Trophoblast cell (in vitro differentiated cells and primary cell): ENCODE results near the gene TAX1BP1.

Experiments used
- DNase-seq, 2 donors: peaks; one replicate each; pipeline ENCODE4 v3.0.0-alpha.2; 2016
- H2AFZ ChIP-seq: 2 replicates; pipeline ENCODE4 v1.6.1; 2013; ENCODE audit warnings: low read length, moderate library complexity, mild to moderate bottlenecking; ENCODE audit not compliant: insufficient read depth, poor library complexity
- H2AK5ac ChIP-seq: 2 replicates; pipeline ENCODE4 v1.6.1; 2013; ENCODE audit warnings: mild to moderate bottlenecking, low read length
- H2BK120ac ChIP-seq: 2 replicates; pipeline ENCODE4 v1.6.1; 2013; ENCODE audit warnings: low read length, mild to moderate bottlenecking, moderate library complexity; ENCODE audit not compliant: insufficient read depth, poor library complexity
- H2BK12ac ChIP-seq: 2 replicates; pipeline ENCODE4 v1.6.1; 2013; ENCODE audit warnings: mild to moderate bottlenecking, low read length, moderate library complexity
- H2BK5ac ChIP-seq: 2 replicates; pipeline ENCODE4 v1.6.1; 2013; ENCODE audit warnings: low read length, low read depth, moderate library complexity, mild to moderate bottlenecking; ENCODE audit not compliant: poor library complexity
- H3K14ac ChIP-seq: 2 replicates; pipeline ENCODE4 v1.6.1; 2013; ENCODE audit warnings: mild to moderate bottlenecking, low read length
- H3K18ac ChIP-seq: 2 replicates; pipeline ENCODE4 v1.6.1; 2013; ENCODE audit warnings: mild to moderate bottlenecking, low read length
- H3K23ac ChIP-seq: 2 replicates; pipeline ENCODE4 v1.6.1; 2013; ENCODE audit warnings: low read length
- H3K27ac ChIP-seq: 2 replicates; pipeline ENCODE4 v1.5.1; 2013; ENCODE audit warnings: low read depth, mild to moderate bottlenecking, inconsistent platforms, low read length, moderate library complexity
- H3K27me3 ChIP-seq: 2 replicates; pipeline ENCODE4 v1.6.1; 2013; ENCODE audit warnings: inconsistent platforms, mild to moderate bottlenecking, low read length, moderate library complexity; ENCODE audit not compliant: insufficient read depth
- H3K36me3 ChIP-seq, 2 experiments: 1 replicate in 1 of 2; 2 replicates in 1 of 2; pipeline ENCODE4 v1.6.1; 2013; ENCODE audit warnings: low read length in 2 of 2, mild to moderate bottlenecking in 2 of 2, moderate library complexity in 1 of 2; ENCODE audit not compliant: insufficient read depth in 2 of 2, control insufficient read depth in 1 of 2
- H3K4ac ChIP-seq: 2 replicates; pipeline ENCODE4 v1.6.1; 2013; ENCODE audit warnings: low read depth, mild to moderate bottlenecking, low read length, moderate library complexity
- H3K4me1 ChIP-seq, 2 experiments: 1 replicate in 1 of 2; 2 replicates in 1 of 2; pipeline ENCODE4 v1.6.1; 2013; ENCODE audit warnings: low read length in 2 of 2, mild to moderate bottlenecking in 2 of 2, moderate library complexity in 1 of 2; ENCODE audit not compliant: insufficient read depth in 2 of 2, control insufficient read depth in 1 of 2
- H3K4me2 ChIP-seq: 2 replicates; pipeline ENCODE4 v1.6.1; 2013; ENCODE audit warnings: inconsistent platforms, mild to moderate bottlenecking, low read length, moderate library complexity
- H3K4me3 ChIP-seq: 2 replicates; pipeline ENCODE4 v1.5.1; 2013; ENCODE audit warnings: mild to moderate bottlenecking, low read depth, low read length, inconsistent platforms
- H3K79me1 ChIP-seq: one replicate; pipeline ENCODE4 v1.6.1; 2013; ENCODE audit warnings: low read length
- H3K79me2 ChIP-seq: 2 replicates; pipeline ENCODE4 v1.6.1; 2013; ENCODE audit warnings: low read length, mild to moderate bottlenecking; ENCODE audit not compliant: control insufficient read depth, insufficient read depth, poor library complexity
- H3K9ac ChIP-seq: 2 replicates; pipeline ENCODE4 v1.6.1; 2013; ENCODE audit warnings: mild to moderate bottlenecking, low read length
- H3K9me3 ChIP-seq: 2 replicates; pipeline ENCODE4 v1.6.1; 2013; ENCODE audit warnings: low read depth, mild to moderate bottlenecking, control low read depth, inconsistent platforms, low read length; ENCODE audit not compliant: insufficient read depth
- H4K12ac ChIP-seq: 2 replicates; pipeline ENCODE4 v1.6.1; 2013; ENCODE audit warnings: low read depth, mild to moderate bottlenecking, low read length, moderate library complexity
- H4K8ac ChIP-seq: 2 replicates; pipeline ENCODE4 v1.6.1; 2013; ENCODE audit warnings: low read depth, mild to moderate bottlenecking, low read length, moderate library complexity
- H4K91ac ChIP-seq: one replicate; pipeline ENCODE4 v1.6.1; 2013; ENCODE audit warnings: low read depth, mild to moderate bottlenecking, low read length, moderate library complexity
- WGBS: extraction: QIAGEN DNeasy Blood & Tissue Kit; methylation state at CpG from one replicate; pipeline ENCODE4 v1.1.7; 2013; ENCODE audit warnings: missing lambda C conversion rate; ENCODE audit not compliant: insufficient read length, insufficient coverage; ENCODE audit errors: extremely low coverage; 5-methylcytosine and 5-hydroxymethylcytosine counted together

TAX1BP1 gene

GRCh38 chr7:27775782-27776181 is 35.8 kb downstream of the TAX1BP1 start:
- Histone ChIP-seq H2BK120ac (no peak overlapping the region), H3K9me3 (no peaks in the 10 kb centered on the region), H3K79me1 (no peaks in the 10 kb centered on the region), H4K91ac (no peak overlapping the region), H4K8ac (no peak overlapping the region), H3K4ac (no peak overlapping the region), H2BK5ac (no peak overlapping the region), H3K4me2 (no peak overlapping the region), H2AFZ (no peak overlapping the region), H3K4me1 (no peaks in the 10 kb centered on the region), H3K79me2 (no peaks in the 10 kb centered on the region), H3K18ac (no peak overlapping the region), H3K27me3 (no peaks in the 10 kb centered on the region), H3K36me3 (peaks cover 0 to 4% of the 10 kb centered on the region in 2 experiments), H2BK12ac (no peak overlapping the region), H3K23ac (no peak overlapping the region), H4K12ac (no peak overlapping the region), H3K4me3 (no peak overlapping the region), H3K27ac (no peak overlapping the region), H3K14ac (no peak overlapping the region), H2AK5ac (no peak overlapping the region), H3K9ac (no peak overlapping the region)
- WGBS: no CpG with 5 or more reads among the region's 2 CpGs
- no peak for DNase-seq

- Histone ChIP-seq H2BK120ac (no peak overlapping the region), H3K4me3 (no peak overlapping the region), H2BK12ac (no peak overlapping the region), H3K14ac (no peak overlapping the region), H3K27ac (no peak overlapping the region), H3K4ac (no peak overlapping the region), H4K12ac (no peak overlapping the region), H2AFZ (no peak overlapping the region), H3K36me3 (peaks cover 1 to 2% of the 10 kb centered on the region in 2 experiments), H4K8ac (no peak overlapping the region), H3K27me3 (no peaks in the 10 kb centered on the region), H3K23ac (no peak overlapping the region), H2AK5ac (no peak overlapping the region), H3K9ac (no peak overlapping the region), H3K4me1 (no peaks in the 10 kb centered on the region), H3K9me3 (no peaks in the 10 kb centered on the region), H2BK5ac (no peak overlapping the region), H3K4me2 (no peak overlapping the region), H3K79me2 (no peaks in the 10 kb centered on the region), H3K18ac (no peak overlapping the region), H4K91ac (no peak overlapping the region), H3K79me1 (no peaks in the 10 kb centered on the region)
- no CpG with 5 or more reads among the region's 2 CpGs for WGBS
- DNase-seq: no peak
Observed at GRCh38 chr7:27777662-27778061, 37.7 kb downstream of the TAX1BP1 start.

- Histone ChIP-seq H3K4ac (no peak overlapping the region), H3K4me1 (no peaks in the 10 kb centered on the region), H3K79me1 (no peaks in the 10 kb centered on the region), H3K79me2 (no peaks in the 10 kb centered on the region), H3K9ac (no peak overlapping the region), H3K14ac (no peak overlapping the region), H4K8ac (no peak overlapping the region), H2AK5ac (no peak overlapping the region), H2BK12ac (no peak overlapping the region), H3K27ac (no peak overlapping the region), H3K4me2 (no peak overlapping the region), H3K23ac (no peak overlapping the region), H2AFZ (no peak overlapping the region), H2BK5ac (no peak overlapping the region), H3K9me3 (no peaks in the 10 kb centered on the region), H3K36me3 (peaks cover 1 to 2% of the 10 kb centered on the region in 2 experiments), H4K91ac (no peak overlapping the region), H4K12ac (no peak overlapping the region), H3K4me3 (no peak overlapping the region), H2BK120ac (no peak overlapping the region), H3K27me3 (no peaks in the 10 kb centered on the region), H3K18ac (no peak overlapping the region)
- DNase-seq: no peak
Observed at GRCh38 chr7:27779873-27780272, 39.9 kb downstream of the TAX1BP1 start.

GRCh38 chr7:27781188-27781587 is 41.2 kb downstream of the TAX1BP1 start:
- Histone ChIP-seq H4K8ac (no peak overlapping the region), H3K9me3 (no peaks in the 10 kb centered on the region), H3K27ac (no peak overlapping the region), H3K79me2 (no peaks in the 10 kb centered on the region), H2BK5ac (no peak overlapping the region), H3K23ac (no peak overlapping the region), H2BK12ac (no peak overlapping the region), H3K9ac (no peak overlapping the region), H3K4me3 (no peak overlapping the region), H3K18ac (no peak overlapping the region), H3K14ac (no peak overlapping the region), H3K27me3 (no peaks in the 10 kb centered on the region), H4K91ac (no peak overlapping the region), H3K4me1 (no peaks in the 10 kb centered on the region), H2AFZ (no peak overlapping the region), H3K4me2 (no peak overlapping the region), H4K12ac (no peak overlapping the region), H2AK5ac (no peak overlapping the region), H3K79me1 (no peaks in the 10 kb centered on the region), H3K4ac (no peak overlapping the region), H2BK120ac (no peak overlapping the region), H3K36me3 (peaks cover 5 to 6% of the 10 kb centered on the region in 2 experiments)
- no peak for DNase-seq
- WGBS: no CpG with 5 or more reads among the region's 2 CpGs
